ENCODE data around the gene MXD4.

- TF ChIP-seq FOXK1 (CRISPR knock-in tag; IDR thresholded peaks at IDR 0.05), result no peak
- TF ChIP-seq, protein P1, sequence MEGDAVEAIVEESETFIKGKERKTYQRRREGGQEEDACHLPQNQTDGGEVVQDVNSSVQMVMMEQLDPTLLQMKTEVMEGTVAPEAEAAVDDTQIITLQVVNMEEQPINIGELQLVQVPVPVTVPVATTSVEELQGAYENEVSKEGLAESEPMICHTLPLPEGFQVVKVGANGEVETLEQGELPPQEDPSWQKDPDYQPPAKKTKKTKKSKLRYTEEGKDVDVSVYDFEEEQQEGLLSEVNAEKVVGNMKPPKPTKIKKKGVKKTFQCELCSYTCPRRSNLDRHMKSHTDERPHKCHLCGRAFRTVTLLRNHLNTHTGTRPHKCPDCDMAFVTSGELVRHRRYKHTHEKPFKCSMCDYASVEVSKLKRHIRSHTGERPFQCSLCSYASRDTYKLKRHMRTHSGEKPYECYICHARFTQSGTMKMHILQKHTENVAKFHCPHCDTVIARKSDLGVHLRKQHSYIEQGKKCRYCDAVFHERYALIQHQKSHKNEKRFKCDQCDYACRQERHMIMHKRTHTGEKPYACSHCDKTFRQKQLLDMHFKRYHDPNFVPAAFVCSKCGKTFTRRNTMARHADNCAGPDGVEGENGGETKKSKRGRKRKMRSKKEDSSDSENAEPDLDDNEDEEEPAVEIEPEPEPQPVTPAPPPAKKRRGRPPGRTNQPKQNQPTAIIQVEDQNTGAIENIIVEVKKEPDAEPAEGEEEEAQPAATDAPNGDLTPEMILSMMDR (IDR thresholded peaks at IDR 0.05), result no peak
- no peak for TF ChIP-seq TEAD1 (CRISPR knock-in tag; IDR thresholded peaks at IDR 0.05)
- no peak for TF ChIP-seq FOXJ3 (CRISPR knock-in tag; IDR thresholded peaks at IDR 0.05; ENCODE audit: borderline replicate concordance)
- TF ChIP-seq TP53 (CRISPR knock-in tag; IDR thresholded peaks at IDR 0.05), result no peak
- no peak for TF ChIP-seq ZNF138 (CRISPR knock-in tag; conservative IDR thresholded peaks at IDR 0.05)
- TF ChIP-seq ATF2 (CRISPR knock-in tag; IDR thresholded peaks at IDR 0.05; ENCODE audit: borderline replicate concordance, low read depth), result no peak
- no peak for TF ChIP-seq GABPB1 (CRISPR knock-in tag; IDR thresholded peaks at IDR 0.05)
- no peak for TF ChIP-seq E2F1 (CRISPR knock-in tag; IDR thresholded peaks at IDR 0.05)
- TF ChIP-seq, protein P2, sequence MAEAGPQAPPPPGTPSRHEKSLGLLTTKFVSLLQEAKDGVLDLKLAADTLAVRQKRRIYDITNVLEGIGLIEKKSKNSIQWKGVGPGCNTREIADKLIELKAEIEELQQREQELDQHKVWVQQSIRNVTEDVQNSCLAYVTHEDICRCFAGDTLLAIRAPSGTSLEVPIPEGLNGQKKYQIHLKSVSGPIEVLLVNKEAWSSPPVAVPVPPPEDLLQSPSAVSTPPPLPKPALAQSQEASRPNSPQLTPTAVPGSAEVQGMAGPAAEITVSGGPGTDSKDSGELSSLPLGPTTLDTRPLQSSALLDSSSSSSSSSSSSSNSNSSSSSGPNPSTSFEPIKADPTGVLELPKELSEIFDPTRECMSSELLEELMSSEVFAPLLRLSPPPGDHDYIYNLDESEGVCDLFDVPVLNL (CRISPR knock-in tag; IDR thresholded peaks at IDR 0.05; ENCODE audit: borderline replicate concordance, low read depth), result no peak
- TF ChIP-seq, protein P3, sequence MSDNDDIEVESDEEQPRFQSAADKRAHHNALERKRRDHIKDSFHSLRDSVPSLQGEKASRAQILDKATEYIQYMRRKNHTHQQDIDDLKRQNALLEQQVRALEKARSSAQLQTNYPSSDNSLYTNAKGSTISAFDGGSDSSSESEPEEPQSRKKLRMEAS (CRISPR knock-in tag; IDR thresholded peaks at IDR 0.05), result no peak
- TF ChIP-seq KAT7 (CRISPR knock-in tag; IDR thresholded peaks at IDR 0.05; ENCODE audit: borderline replicate concordance), result no peak
Observed at GRCh38 chr4:2258091-2259035, 3.5 kb downstream of the MXD4 start.

All from WTC11 (cell line).